Esophagus muscularis mucosa (tissue), 4 donors: ENCODE data around the gene POFUT1. TPM values are rescaled to one million over a fixed set of nuclear protein-coding genes. Genes with fewer than 3 reads are reported as not detected.

ENCODE experiments used
- DNase-seq: peaks from one replicate; pipeline ENCODE4 v3.0.0-alpha.2; 2017; ENCODE audit errors: extremely low spot score
- H3K27ac ChIP-seq, 4 donors: fragments of 200-600 bp; sonication (generic); replicated peaks in 1 of 4; 1 replicate in 3 of 4; 2 replicates in 1 of 4; pipeline ENCODE4 v1.5.1; 2016 to 2019; ENCODE audit warnings: mild to moderate bottlenecking in 1 of 4
- H3K27me3 ChIP-seq, 4 donors: fragments of 200-600 bp; sonication (generic); one replicate each; pipeline versions ENCODE4 v1.5.1 to v1.6.0; 2016 to 2019
- H3K36me3 ChIP-seq, 4 donors: fragments of 200-600 bp; sonication (generic); one replicate each; pipeline ENCODE4 v1.5.1; 2016 to 2019
- H3K4me1 ChIP-seq, 4 donors: fragments of 200-600 bp; sonication (generic); one replicate each; pipeline ENCODE4 v1.5.1; 2016 to 2019
- H3K4me3 ChIP-seq, 4 donors: fragments of 200-600 bp; sonication (generic); 1 replicate in 2 of 4; 2 replicates in 2 of 4; pipeline ENCODE4 v1.5.1; 2016 to 2019; ENCODE audit warnings: mild to moderate bottlenecking in 4 of 4, moderate library complexity in 1 of 4
- H3K9me3 ChIP-seq, 4 donors: fragments of 200-600 bp; sonication (generic); 1 replicate in 3 of 4; 2 replicates in 1 of 4; pipeline ENCODE4 v1.5.1; 2016 to 2019
- EP300 ChIP-seq: sonication (generic); formaldehyde crosslinking; IDR thresholded peaks from one replicate; pipeline ENCODE4 v1.6.1; 2017; ENCODE audit warnings: antibody characterized with exemption
- POLR2A ChIP-seq: fragments of 450-650 bp; IDR thresholded peaks from one replicate; pipeline ENCODE4 v1.6.1; 2017; ENCODE audit warnings: antibody characterized with exemption, moderate library complexity, mild to moderate bottlenecking, low read depth
- POLR2AphosphoS5 ChIP-seq, 2 donors: sonication (generic); formaldehyde crosslinking; IDR thresholded peaks; one replicate each; pipeline ENCODE4 v1.6.1; 2017; ENCODE audit warnings: antibody characterized with exemption in 2 of 2
- WGBS: methylation state at CpG from one replicate; pipeline ENCODE4 v1.1.5; 2018; 5-methylcytosine and 5-hydroxymethylcytosine counted together
- intact Hi-C: fragments of 100-400 bp; cut with DNase I; formaldehyde crosslinking; loops from one replicate; pipeline ENCODE4 v1.15.1; 2023
- total RNA-seq, 4 donors: library from RNA; depleted of rRNA; stranded (reverse); fragments of >200 nt; gene quantifications; one replicate each; pipeline versions ENCODE4 v1.1.0 to v1.2.1, GENCODE V29; 2016
- TF ChIP-seq, protein P1 (sequence below), 3 experiments: fragments of 200-600 bp in 2 of 3; fragments of 450-650 bp in 1 of 3; sonication (generic) in 2 of 3; IDR thresholded peaks; one replicate each; pipeline ENCODE4 v1.5.1; 2017 to 2019; ENCODE audit warnings: antibody characterized with exemption in 3 of 3, mild to moderate bottlenecking in 2 of 3, moderate library complexity in 1 of 3

The POFUT1 gene
- total RNA-seq, 4 donors from 2014 or later, result 21.7 to 31.9 (median 29.8) TPM

DNA sequence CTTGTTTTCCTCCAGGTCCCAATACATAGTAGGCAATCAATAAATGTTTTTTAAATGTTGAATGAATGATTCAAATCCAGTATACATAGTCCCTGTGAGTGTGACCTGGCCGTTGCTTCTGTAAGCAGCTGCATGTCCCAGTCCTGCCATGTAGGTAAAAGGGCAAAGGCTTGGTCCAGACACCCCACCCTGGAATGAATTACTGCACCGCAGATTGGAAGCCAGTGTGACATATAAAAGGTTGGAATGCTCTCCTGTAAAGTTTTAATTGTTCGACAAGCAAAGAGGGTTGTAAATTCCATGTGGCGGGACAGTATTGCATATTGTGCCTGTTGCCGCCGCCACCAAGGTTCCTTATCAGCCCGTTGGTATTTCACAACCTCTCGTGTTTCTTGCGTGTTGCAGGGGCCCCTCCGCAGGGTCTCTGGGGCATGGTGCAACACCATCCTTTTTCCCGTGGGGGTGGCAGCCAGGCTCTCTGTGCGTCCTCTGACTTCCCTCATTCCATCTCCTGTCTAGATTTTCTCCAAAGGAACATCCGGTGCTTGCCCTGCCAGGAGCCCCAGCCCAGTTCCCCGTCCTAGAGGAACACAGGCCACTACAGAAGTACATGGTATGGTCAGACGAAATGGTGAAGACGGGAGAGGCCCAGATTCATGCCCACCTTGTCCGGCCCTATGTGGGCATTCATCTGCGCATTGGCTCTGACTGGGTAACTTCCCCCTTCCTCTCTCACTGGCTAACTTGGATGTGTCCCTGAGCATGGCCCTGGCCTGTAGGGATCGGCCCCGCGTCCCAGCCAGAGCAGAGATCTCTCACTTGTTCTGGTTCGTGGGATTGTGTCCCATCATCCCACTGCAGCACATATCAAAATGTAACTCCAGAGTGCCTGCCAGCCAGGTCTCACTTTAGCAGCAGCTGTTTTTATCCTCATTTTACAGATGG, 20.3 kb downstream of the POFUT1 start:
- WGBS, result 78% methylated on average over 18 of the region's 22 CpGs
- H3K9me3 ChIP-seq, result no peaks in the 10 kb centered on the region
- peaks cover 0 to 8% (median 2%) of the 10 kb centered on the region in 4 donors for H3K4me1 ChIP-seq
- DNase-seq, result no peak
- peaks cover 32 to 92% (median 60%) of the 10 kb centered on the region in 4 donors for H3K36me3 ChIP-seq
- intact Hi-C loops, result no loop called here
- H3K27ac ChIP-seq, result no peak overlapping the region
- no peaks in the 10 kb centered on the region for H3K27me3 ChIP-seq
- H3K4me3 ChIP-seq, result no peak overlapping the region
- TF ChIP-seq POLR2A, result no peak

DNA sequence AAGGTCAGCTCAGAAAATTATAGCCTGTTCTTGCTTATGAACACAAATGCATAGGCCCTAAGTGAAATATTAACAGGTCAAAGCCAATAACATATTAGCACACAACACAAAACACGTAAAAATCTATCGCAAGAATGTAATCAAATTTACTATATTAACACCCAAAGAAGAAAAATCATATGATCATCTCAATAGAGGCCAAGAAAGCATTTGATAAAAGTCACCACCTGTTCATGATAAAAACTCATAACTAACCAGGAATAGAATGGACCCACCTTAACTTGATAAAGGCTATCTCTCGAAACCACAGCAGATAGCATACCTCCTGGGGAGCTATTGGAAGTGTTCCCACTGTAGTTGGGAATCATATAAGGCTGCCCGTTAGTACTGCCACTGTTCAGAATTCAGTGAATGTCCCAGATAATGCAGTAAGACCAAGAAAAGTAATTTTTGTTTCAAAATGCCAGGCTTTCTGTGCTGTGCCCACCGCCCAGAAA, 21.6 kb downstream of the POFUT1 start:
- Histone ChIP-seq H3K4me1 (peaks cover 0 to 8% (median 2%) of the 10 kb centered on the region in 4 donors), H3K36me3 (peaks cover 40 to 92% (median 60%) of the 10 kb centered on the region in 4 donors), H3K27me3 (no peaks in the 10 kb centered on the region), H3K4me3 (no peak overlapping the region), H3K27ac (no peak overlapping the region), H3K9me3 (no peaks in the 10 kb centered on the region)
- 98% methylated on average over 5 of the region's 5 CpGs for WGBS
- TF ChIP-seq POLR2A (no peak), EP300 (no peak), POLR2AphosphoS5 (IDR thresholded peaks at IDR 0.05) (no peak)
- TF ChIP-seq, protein P1, sequence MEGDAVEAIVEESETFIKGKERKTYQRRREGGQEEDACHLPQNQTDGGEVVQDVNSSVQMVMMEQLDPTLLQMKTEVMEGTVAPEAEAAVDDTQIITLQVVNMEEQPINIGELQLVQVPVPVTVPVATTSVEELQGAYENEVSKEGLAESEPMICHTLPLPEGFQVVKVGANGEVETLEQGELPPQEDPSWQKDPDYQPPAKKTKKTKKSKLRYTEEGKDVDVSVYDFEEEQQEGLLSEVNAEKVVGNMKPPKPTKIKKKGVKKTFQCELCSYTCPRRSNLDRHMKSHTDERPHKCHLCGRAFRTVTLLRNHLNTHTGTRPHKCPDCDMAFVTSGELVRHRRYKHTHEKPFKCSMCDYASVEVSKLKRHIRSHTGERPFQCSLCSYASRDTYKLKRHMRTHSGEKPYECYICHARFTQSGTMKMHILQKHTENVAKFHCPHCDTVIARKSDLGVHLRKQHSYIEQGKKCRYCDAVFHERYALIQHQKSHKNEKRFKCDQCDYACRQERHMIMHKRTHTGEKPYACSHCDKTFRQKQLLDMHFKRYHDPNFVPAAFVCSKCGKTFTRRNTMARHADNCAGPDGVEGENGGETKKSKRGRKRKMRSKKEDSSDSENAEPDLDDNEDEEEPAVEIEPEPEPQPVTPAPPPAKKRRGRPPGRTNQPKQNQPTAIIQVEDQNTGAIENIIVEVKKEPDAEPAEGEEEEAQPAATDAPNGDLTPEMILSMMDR (IDR thresholded peaks at IDR 0.05), result no peak
- intact Hi-C loops, result no loop called here
- DNase-seq, result no peak

DNA sequence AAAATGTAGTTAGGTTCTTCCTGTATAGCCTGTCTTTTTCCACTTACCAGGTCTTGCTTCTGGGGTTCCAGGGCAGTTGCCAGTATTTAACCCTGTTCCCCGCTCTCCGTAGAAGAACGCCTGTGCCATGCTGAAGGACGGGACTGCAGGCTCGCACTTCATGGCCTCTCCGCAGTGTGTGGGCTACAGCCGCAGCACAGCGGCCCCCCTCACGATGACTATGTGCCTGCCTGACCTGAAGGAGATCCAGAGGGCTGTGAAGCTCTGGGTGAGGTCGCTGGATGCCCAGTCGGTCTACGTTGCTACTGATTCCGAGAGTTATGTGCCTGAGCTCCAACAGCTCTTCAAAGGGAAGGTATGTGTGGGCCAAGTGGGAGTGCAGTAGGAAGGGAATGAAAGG, 23.0 kb downstream of the POFUT1 start:
- no peak for DNase-seq
- H3K4me1 ChIP-seq, result peaks cover 0 to 8% (median 2%) of the 10 kb centered on the region in 4 donors
- TF ChIP-seq EP300 (no peak), POLR2A (no peak), POLR2AphosphoS5 (IDR thresholded peaks at IDR 0.05) (no peak)
- TF ChIP-seq, protein P1 (IDR thresholded peaks at IDR 0.05), result no peak
- H3K36me3 ChIP-seq, result peaks cover 46 to 95% (median 70%) of the 10 kb centered on the region in 4 donors
- intact Hi-C loops, result no loop called here
- no peak overlapping the region for H3K27ac ChIP-seq
- H3K27me3 ChIP-seq, result no peaks in the 10 kb centered on the region
- H3K4me3 ChIP-seq, result no peak overlapping the region
- 98% methylated on average over 11 of the region's 13 CpGs for WGBS
- no peaks in the 10 kb centered on the region for H3K9me3 ChIP-seq

DNA sequence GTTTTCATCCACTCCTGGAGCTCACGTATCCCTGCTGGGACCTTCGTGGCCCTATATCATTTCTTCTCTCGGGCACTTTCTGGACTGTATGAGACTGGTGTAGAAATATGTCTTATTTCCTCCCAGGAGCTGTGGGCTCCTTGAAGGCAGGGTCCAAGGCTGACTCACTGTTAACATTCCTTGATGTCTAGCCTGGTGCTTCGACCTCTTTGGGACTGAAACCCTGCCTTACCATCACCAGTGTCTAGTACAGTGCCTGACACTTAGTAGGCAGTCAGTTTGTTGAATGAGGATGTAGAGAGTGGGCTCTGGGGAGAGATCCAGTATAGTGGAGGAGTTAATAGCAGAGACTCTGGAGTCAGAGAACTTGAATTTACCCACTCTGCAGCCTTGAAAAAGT, 23.6 kb downstream of the POFUT1 start:
- Histone ChIP-seq H3K36me3 (peaks cover 46 to 99% (median 75%) of the 10 kb centered on the region in 4 donors), H3K9me3 (no peaks in the 10 kb centered on the region), H3K27ac (no peak overlapping the region), H3K27me3 (no peaks in the 10 kb centered on the region), H3K4me3 (no peak overlapping the region), H3K4me1 (peaks cover 0 to 8% (median 2%) of the 10 kb centered on the region in 4 donors)
- WGBS, result 98% methylated on average over 3 of the region's 4 CpGs
- intact Hi-C loops, result no loop called here
- DNase-seq, result no peak
- TF ChIP-seq, protein P1 (IDR thresholded peaks at IDR 0.05), result no peak
- TF ChIP-seq POLR2A, result no peak
- no peak for TF ChIP-seq POLR2AphosphoS5 (IDR thresholded peaks at IDR 0.05)
- TF ChIP-seq EP300, result no peak

DNA sequence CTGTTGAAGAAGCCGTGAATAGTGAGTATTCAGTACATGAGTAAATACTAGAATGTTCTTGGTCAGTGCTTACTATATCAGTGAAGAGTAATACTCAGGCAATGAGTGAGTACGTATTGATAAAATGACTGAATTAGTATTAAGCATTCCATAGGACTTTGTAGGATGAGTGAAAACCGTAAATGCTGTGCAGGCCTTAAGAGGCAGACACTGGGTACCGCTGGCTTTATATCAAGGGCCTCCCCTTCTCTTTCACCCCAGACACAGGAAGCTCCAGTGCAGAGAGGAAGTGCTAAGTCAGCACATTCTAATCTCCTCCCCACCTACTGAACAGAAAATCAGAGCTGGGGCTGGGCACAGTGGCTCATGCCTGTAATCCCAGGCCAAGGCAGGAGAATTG, 24.2 kb downstream of the POFUT1 start:
- no peak for DNase-seq
- no peaks in the 10 kb centered on the region for H3K27me3 ChIP-seq
- no peak for TF ChIP-seq EP300
- TF ChIP-seq POLR2AphosphoS5 (IDR thresholded peaks at IDR 0.05), result no peak
- TF ChIP-seq, protein P1 (IDR thresholded peaks at IDR 0.05), result no peak
- TF ChIP-seq POLR2A, result no peak
- WGBS, result 74% methylated on average over 4 of the region's 4 CpGs
- no peak overlapping the region for H3K27ac ChIP-seq
- H3K4me3 ChIP-seq, result no peak overlapping the region
- H3K9me3 ChIP-seq, result no peaks in the 10 kb centered on the region
- intact Hi-C loops, result no loop called here
- H3K4me1 ChIP-seq, result peaks cover 0 to 8% (median 2%) of the 10 kb centered on the region in 4 donors
- H3K36me3 ChIP-seq, result peaks cover 46 to 100% (median 79%) of the 10 kb centered on the region in 4 donors
